Forelimb muscle (tissue), 1 donor: ENCODE measurements around the gene HDAC6. TPM values are rescaled to one million over a fixed set of nuclear protein-coding genes. Genes with fewer than 3 reads are reported as not detected.

Experiments used
- DNase-seq: peaks from one replicate; pipeline ENCODE4 v3.0.0-alpha.2; 2013; ENCODE audit warnings: low read depth
- polyA plus RNA-seq: library from polyadenylated mRNA; unstranded; fragments of 120-200 nt; gene quantifications from one replicate; pipeline ENCODE4 v1.2.1, GENCODE V29; 2013; ENCODE audit not compliant: insufficient read length

HDAC6 gene
- polyA plus RNA-seq: 94.3 TPM

- DNase-seq: peak; percentile 91
These were observed at the start of gene HDAC6 for GRCh38 chrX:48801280-48802088. TSS of gene HDAC6 (plus strand) at chrX:48802067. CDS start at chrX:48802693, 626 bp downstream.

- DNase-seq: no peak
These were observed 49.4 kb upstream of the HDAC6 start for GRCh38 chrX:48752498-48752897.

GRCh38 chrX:48753708-48754228 lies 48.1 kb upstream of the HDAC6 start:
- DNase-seq: no peak

GRCh38 chrX:48754238-48754637 lies 47.6 kb upstream of the HDAC6 start:
- DNase-seq: no peak

DNA sequence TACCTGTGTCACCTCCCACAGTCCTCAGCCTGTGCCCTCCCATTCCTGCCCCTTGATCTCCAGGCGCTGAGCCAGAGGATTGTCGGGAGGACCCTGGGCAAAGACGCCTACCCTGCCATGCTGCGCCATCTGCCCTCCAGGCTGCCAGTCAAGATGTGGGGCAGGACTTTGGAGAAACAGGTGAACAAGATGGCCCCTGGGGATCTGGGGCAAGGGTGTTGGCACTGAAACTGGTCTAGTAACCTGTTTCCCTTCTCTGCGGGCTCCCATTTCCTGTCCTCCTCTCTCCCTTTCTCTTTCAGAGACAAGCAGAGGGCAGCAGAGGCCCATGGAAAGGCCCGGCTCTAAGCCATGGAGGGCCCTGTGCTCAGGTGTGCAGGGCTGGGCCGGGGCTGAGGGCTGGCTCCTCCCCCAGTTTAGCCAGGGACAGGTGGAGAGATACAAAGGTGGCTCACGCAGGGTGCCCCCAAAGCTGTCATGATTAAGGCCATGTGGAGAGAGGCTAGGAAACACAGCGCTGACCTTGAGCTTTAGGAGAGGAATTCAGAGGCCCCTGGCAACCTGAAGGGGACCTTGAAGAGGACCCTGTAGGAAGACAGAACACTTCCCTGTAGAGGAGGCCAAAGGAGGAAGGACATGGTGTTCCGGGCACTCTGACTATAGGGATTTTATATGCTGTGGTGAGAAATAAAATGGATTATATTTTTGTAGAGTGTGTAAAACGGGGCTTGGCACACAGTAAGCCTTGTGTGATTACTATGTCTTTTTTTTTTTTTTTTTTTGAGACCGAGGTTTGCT lies 40.0 kb upstream of the HDAC6 start, which contains the start of gene GLOD5:
TSS of gene GLOD5 (plus strand) at position 74 of the 798 bp plus-strand sequence. CDS start at position 118, 44 bp downstream.
- no peak for DNase-seq

DNA sequence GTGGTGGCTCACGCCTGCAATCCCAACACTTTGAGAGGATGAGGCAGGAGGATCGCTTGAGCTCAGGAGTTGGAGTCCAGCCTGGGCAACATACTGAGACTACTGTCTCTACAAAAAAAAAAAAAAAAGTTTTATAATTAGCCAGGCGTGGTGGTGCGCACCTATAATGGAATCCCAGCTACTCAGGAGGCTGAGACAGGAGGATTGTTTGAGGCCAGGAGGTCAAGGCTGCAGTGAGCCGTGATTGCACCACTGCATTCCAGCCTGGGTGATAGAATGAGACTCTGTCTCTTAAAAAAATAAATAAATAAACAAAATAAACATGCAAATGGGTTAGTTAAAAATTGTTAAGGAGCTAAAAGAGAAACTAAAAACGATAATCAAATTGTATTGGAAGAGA lies 32.6 kb upstream of the HDAC6 start:
- DNase-seq: no peak

GRCh38 chrX:48770296-48770695 lies 31.6 kb upstream of the HDAC6 start:
- DNase-seq: no peak

DNA sequence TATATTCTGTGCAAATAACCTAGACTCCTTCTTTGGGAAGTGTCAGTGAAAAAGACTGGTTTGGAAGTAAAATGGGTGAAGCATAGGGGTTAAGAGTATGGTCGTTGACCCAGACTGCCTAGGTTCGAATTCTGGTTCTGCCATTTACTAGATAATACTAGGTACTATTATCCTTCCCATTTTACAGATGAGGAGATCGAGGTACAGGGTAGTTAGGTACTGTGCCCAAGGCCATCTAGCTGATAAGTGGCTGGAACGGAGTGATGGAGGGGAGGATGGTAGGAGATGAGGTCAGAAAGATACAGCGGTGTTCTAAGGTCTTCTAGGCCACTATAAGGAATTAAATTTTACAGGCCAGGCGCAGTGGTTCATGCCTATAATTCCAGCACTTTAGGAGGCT lies 29.3 kb upstream of the HDAC6 start:
- no peak for DNase-seq

DNA sequence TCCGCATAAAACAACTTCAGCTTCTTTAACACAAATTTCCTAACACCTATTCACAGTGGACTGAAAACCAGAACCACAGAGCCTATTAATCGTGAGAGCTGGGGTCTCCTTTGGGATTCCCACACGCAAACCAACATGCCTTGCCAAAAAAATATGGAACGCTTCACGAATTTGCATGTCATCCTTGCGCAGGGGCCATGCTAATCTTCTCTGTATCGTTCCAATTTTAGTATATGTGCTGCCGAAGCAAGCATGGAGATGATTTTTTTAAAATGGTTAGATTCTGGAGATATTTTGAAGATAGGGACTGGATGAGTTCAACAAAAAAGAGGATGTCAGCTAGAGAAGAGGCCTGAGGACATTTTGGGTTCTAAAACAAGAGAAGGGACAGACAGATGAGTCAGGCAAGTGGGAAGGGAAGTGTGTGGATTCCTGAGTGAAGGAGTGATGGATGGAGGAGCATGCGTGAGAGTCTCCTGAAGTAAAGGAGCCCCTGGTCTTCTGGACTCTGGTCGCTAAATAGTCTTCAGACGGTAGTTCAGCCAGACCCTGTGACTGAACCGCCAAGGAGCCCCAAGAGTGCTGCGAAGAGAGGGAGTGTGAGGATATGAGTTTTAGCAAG lies 24.9 kb upstream of the HDAC6 start:
- no peak for DNase-seq

GRCh38 chrX:48779399-48779798 lies 22.5 kb upstream of the HDAC6 start:
- DNase-seq: no peak

DNA sequence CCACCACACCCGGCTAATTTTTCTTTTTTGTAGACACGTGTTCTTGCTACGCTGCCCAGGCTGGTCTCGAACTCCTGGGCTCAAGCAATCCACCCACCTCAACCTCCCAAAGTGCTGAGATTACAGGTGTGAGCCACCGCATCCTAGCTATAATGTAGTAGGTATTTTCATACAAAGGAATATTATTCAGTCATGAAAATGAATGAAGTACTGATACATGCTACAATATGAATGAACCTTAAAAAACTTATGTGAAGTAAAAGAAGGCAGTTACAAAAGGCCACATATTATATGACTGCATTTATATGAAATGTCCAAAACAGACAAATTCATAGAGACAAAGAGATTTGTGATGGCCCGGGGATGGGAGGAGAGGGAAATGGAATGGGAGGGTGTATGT lies 20.2 kb upstream of the HDAC6 start:
- DNase-seq: no peak

DNA sequence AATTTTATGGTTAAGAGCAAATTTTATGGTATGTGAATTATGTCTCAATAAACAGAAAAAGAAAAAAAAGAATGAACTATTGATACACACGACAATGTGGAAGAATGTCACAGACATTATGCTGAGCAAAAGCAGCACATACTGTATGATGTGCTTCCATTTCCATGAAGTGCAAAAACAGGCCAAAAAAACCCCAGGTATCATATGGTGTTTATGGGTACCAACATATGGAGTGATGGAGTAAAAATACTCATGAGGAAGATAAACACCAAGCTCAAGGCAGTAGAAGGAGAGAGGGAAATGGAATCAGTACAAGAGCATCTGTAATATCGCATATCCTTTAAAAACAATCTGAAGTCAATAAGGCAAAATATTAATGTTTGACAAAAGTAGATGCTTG lies 19.7 kb upstream of the HDAC6 start:
- DNase-seq: no peak

GRCh38 chrX:48782795-48783194 lies 19.1 kb upstream of the HDAC6 start:
- no peak for DNase-seq

DNA sequence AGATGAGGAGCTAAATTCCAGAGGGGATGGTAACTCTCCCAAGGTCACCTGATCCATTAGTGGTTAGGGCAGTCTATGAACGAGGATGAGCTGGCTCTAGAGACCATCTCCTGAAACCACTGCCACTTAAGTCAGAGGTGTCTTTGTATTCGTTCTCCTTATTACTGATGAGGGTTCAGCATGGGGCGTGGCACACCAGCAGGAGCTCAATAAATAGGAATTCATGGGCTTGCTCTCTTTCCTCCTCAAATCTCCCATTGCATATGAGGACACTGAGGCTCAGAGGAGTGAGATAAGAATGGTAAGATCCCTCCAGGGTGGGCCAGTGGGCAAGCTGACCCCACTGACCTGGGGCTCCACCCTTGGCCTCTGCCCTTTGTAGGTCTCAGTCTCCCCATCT lies 17.1 kb upstream of the HDAC6 start:
- DNase-seq: no peak

GRCh38 chrX:48785186-48785539 lies 16.7 kb upstream of the HDAC6 start:
- no peak for DNase-seq

- DNase-seq: no peak
These were observed 16.2 kb upstream of the HDAC6 start for GRCh38 chrX:48785540-48786214.

DNA sequence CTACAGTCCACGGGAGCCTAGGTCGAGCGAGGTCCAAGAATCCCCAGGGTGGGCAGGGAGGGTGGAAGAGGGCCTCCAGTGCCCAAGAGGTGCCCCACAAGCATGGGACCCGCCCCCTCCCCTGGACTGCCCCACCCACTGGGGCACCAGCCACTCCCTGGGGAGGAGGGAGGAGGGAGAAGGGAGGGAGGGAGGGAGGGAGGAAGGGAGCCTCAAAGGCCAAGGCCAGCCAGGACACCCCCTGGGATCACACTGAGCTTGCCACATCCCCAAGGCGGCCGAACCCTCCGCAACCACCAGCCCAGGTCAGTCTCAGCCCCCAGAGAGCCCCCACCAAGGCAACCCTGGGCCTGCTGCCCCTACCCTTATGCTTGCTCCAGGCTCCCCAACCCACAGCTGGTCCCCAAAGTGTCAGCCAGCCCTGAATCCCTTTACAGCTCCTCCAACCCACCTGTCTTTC lies 15.5 kb upstream of the HDAC6 start, which contains the start of gene GATA1:
TSS of gene GATA1 (plus strand) at position 250 of the 460 bp plus-strand sequence. CDS start 4,520 bp downstream, outside the sequence.
- no peak for DNase-seq

DNA sequence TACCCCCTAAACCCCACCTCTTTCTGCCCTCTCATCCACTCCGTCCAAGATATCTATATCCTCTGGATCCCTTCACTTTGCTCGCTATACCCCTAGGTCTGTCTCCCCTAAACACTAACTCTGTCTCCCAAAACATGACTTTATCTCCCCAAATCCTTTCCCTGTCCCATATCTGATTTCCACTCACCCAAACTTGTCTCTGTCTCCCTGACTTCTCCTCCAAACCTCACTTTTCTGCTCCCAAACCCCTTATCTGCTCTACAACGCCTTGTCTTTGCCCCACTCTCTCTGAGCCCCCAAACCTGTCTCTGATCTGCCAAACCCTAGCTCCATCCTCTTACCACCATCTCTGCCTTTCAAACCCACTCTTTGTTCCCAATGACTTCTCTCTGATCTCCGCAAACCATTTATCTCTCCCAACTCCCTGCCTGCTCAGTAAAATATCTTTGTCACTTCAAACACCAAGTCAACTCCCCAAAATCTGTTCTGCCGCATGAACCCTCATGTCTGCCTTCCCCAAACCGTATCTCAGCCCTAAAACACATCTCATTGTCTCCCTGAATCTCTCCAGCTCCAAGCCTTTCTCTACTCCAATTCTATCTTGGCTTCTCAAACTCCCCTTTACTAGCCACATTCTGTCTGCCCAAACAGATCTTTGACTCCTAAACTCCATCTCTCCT lies 14.9 kb upstream of the HDAC6 start:
- no peak for DNase-seq

DNA sequence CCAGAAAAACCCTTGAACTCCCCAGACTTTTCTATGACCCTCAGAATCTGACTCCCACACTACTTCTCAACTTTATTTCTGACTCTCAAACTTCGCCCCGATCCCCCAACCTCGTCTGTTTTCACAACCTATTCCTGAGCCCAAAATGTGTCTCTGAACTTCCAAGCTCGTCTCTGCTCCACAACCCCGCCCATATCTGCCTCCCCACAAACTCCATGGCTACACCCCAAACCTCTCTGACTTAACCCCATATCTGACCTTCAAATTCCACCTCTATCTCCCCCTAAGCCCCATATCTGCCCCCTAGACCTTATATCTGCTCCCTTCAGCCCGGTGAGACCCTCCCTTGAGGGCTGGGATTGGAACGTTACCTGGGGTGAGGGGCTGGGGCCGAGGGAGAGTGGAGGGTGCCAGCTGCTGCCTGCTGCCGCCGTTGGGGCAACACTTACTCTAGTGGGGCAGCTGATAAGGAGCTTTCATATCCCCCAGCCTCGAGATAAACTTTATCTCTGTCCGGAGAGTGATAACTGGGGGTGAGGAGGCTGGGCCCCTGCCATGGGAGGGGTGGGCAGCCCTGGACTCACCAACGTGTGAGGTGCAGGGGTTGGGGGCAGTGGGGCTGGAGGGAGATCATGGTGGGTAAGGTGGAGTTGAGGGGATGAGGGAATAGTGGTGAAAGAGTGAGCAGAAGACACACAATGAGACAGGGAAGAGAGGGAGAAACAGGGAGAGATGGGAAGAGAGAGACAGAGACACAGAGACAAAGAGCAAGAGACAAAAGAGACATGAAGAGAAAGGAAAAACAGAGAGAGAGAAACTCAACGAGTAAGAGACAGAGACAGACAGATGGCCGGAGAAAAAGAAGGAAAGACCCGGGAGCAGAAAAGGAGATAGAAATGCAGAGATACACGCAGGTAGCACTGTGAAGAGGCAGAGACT lies 14.1 kb upstream of the HDAC6 start:
- DNase-seq: no peak
